TTC549 (cell line): ENCODE data around the gene TENM4.

Experiments
- FAIRE-seq: peaks from 2 replicates; lab custom pipeline; 2012; peaks lifted over from hg19 to GRCh38; lab: Jason Lieb, UNC

TENM4 gene

DNA sequence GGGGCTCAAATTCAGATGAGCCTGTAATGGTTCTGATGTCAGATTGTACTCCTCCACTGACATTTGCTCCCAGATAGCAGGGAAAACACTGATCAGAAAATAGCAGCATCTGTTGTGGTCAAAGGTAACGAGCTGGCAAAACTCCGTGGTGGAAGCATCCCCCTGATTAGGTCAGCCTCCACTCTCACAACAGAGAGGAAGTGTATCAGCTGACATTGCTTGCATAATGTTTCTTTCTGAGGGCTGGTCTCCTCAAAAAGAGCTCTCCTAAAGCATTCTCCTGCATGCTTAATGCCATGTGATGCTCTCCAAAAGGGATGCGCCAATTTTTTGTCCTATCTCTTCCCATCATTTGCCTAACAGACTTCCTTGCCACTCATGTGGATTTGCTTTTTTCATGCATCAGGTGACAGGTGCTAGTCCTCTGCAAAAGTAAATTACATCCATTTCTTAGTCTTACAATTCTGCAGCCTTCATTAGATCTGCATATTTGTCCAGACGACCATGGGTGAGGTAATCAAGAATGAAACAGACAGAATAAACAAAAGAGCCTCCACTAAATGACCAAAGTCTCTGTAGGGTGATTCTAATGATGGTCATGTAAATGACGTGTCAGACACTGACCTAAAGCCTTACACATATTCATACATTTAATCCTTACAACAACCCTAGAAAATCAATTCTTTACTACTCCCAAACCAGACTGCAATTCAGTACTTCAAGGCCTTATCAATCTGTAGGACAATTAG lies 6.4 kb upstream of the TENM4 start:
- no peak for FAIRE-seq

DNA sequence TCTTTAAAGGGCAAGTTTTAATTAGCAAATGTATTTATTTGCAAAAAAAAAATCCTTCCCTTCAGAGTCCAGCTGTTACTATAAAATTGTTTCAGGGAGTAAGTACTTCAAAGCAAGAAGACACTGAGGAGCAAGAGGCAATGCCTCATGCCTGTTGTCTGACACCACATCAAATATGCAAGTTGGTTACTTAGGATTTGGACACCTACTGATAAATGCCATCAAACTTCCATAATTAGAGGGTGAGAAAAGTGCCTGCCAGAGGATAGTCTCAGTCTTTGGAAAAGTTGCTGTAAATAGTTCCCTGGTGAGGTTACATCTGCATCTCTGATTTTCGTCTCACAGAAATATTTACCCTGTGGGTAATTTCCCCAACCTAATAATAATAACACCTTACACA lies 4.1 kb upstream of the TENM4 start:
- FAIRE-seq, result no peak

DNA sequence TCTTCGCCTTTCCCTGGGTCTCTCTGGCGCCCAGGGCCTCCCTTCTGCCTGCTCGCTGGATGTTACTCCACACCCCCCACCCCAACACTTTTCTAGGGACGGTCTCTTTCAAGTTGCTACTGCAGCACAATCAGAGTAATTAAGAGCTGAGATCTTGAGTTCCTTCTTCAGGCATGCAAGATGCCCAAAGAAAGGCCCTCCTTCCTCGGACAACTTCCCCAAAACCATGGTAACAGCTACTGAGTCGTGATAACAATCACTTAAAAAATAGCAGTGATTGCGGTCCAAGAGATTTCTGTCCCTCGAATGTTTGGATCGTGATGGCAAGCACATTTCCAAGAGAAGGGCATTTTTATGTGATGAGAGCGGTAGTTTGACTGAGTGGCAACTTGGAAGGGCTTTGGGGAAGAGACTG lies 638 bp upstream of the TENM4 start:
- FAIRE-seq, result no peak

DNA sequence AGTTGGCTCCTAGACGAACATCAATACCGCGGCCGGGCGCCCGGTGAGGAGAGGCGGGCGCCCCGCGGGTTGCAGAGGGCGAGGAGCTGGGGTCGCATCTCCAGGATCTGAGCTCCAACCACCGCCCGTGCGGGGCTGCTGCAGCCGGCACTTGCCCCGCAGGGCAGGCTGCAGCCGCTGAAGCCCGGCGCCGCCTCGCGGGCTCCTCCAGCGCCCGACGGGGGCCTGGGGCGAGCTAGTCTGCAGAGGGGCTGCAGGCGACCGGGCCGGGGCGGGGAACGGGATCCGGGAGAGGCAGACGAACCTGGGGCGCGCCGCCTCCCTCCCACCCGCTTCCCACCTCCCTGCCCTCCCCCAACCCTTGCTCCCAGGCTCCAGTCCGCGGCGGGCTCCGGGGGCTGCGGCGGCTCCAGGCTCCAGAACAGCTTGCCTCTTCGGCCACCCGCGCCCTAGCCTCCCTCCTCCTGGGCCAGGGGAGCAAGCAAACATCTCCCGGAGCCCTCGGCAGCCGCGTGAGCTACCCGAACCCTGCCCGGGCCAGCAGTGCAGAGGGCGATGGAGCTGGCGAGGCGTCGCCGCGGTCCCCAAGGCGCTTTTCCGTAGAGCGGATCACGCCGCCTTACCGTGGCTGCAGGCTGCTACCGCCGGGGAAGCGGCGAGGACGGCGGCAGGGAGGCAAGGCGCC lies 802 bp downstream of the TENM4 start:
- FAIRE-seq, result no peak

DNA sequence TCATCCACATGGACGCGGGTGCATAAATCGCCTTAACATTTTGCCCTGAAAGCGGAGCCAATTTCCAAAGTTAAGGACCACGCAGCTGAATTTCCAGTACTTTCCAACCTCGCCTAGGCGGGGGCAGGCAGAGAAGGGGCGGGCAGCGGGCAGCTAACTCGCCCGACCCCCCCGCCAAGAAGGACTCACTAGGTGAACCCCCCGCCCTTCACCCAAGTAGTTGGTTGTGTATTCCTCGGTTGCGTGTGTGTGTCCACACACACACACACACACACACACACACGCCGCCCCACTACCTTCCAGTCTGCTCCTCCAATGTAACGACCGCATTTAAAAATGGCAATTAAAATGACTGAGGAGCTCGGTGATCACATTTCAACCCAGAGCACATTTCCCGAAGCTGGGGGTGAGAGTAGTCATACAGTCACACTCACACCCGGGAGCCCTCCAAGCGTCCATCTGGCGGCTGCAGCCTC lies 1.4 kb downstream of the TENM4 start:
- no peak for FAIRE-seq

DNA sequence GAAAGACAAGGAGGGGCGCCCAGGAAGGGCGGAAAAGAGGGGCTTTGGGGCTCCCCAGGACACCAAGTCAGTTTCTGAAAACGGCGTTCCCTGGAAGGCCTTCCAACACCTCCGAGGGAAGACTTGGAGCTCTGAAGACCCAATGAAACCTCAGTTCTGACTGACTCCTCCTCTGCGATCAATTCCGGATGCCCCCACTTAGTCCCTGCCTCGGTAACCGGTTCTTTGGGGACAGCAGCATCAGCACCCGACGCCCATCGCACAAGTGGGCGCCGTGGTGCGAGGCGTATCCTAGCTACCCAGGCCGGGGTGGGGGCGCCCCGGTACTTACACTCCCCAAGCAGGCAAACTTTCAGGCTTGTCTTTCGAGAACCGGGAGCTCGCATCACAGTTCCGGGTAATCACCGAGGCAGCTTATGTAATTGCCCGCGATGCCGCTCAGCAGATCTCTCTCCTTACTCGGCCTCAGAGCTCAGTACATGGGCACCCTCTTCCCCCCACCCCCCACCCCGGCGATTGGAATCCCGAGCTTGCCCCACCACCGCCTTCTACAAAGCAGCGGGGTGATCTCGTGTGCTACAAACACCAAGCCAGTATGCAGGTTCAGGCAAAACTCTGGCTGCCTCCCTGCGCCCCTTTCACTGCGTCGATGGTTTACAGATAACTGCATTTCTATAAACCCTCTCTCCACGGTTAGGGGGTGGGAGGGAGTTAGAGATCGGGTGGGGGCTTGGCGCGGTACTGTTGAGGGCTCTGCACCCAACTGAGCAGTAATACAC lies 2.0 kb downstream of the TENM4 start:
- FAIRE-seq, result no peak

DNA sequence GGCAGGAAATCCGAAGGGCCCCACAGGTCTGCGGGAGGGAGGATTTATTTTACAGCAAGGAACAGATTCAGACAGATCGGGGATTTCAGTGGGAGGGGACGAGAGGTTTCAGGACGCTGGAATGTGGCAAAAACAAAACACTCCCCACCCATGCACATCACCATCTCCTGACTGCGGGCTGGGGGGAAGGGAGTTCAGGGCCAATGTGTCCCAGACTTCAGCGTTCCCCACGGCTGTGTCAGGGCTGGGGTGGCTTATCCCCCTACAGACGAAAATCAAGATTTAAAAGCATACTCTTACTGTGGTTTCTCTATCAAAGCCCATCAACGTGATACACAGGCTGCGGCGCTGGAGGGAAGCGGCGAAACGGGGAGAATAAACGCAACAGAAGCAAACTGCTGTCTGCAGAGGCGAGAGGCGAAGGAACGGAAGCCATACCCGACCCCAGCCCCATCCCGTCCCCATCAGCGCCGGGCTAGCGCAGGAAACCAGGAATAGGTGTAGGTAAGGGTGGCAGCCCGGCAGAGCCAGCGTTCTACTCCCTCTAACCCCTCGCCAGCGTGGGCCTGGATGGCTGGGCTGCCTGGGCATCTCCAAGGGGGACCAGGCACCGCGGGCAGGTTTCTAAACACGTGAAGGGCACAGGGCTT lies 2.7 kb downstream of the TENM4 start:
- FAIRE-seq, result no peak

DNA sequence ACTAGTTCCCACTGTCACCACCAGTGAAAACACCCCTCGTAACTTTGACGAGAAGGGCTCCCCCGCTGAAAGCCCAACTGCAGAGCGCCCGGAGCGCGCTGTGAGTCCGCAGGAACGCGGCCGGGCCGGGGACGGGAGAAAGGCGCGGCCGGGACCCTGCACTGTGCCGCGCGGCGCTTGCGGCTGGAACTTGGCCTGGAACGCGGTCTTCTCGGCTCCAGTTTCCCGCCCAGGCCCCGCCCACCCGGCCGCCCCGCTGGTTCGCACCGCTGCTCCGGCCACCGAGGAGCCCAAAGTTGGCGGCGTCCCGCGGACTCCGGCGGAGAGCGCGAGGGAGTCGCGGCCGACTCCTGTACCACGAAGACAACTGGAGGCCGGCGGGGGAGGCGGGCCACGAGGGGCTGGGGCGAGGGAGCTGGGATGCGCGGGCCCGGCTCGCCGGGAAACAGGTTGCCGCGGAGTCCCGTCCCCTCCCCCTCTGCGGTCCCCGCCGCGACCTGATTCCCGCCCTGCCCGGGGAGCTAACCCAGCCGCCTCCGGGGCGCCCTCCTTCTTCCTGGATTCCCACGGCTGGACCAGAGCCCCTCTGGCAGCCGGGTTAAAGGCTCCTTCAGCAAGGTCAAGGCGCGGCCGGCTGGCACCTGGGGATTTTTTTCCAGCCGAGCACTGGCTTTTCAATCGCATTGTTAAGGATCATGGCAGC lies 3.4 kb downstream of the TENM4 start:
- no peak for FAIRE-seq

DNA sequence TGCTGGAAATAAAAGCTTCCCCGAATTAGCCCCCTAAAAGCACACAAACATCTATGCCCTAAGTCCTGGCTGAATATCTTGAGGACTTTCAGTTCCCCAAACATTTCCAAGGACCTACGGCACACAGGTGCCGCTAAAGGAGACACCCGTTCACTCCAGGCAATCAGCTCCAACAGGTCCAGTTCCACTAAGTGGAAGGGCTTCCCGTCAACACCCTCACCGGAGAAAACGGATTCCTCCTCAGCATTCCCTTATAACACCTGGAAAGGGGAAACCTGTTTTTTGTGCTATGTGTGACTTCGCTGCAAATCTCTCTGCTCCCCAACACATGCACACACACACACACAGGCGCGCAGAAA lies 3.9 kb downstream of the TENM4 start:
- no peak for FAIRE-seq

DNA sequence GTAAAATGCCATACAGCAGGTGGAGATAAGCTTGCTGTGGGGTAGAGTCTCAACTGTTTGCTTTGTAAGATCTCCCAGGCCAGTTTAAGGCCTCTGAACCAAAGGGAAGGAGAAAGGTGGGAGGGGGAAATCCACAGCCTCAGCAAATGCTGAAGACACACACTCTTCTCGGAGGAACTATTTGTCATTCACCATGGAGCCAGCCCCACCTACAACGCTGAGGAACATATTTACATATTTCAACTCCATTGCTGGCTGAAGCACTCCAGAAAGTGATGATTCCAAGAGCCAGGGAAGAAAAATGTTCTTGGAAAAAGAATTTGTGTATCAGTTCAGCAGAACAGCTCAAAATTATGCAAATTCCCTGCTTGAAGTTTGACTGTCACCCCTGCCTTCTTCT lies 6.5 kb downstream of the TENM4 start:
- no peak for FAIRE-seq

DNA sequence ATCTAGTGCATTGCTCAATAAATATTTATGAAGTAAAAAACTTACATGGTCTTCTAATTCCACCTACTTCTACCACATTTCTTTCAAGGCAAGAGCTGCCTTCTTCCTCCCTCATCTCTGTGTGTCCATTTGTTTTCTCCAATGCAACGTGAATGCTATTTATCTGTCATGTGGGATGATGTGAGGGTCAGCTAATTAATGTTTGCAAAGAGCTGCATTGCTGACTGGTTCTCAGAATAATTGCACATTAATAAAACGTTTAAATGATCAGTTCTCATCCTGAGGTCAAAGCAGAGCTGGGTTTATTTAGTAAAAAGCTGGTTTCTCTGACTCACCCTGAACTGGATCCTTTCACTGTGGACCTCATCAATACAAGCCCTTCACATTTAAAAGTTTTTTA lies 8.7 kb downstream of the TENM4 start:
- FAIRE-seq, result no peak

DNA sequence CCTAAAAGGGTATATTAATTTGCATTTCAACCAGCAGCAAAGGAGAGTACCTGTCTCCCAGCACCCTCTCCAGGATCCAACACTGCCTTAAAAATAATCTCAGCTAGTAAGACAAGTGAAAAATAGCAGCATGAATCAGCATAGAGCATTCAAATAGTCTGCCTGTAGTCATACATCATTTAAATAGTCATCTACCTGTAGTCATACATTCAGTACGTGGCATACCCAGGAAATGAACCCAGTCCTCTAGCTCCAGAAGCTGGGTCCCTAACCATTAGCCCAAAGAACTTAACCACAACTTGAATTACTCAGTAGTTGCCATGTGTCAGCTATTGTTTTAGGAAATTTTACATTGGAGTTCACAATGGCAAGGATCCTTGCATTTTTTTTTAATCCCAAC lies 9.3 kb downstream of the TENM4 start:
- no peak for FAIRE-seq

DNA sequence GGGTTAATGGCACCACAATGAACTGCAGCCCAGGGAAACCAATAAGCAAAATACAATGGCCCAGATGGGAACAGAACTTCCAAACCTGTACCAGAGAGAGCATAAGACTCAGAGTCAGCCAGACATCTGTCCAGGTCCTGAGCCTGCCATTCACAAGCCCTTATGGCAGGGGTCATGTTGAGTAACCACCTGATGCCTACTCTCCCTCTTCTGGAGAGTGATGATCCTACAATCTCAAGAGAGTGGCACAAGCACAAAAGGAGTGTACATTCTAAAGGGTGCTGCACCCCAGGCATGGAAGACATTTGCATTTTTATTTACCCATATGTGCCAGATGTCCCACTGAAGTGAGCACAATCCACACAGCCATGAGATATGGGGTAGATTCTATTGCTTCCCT lies 10.6 kb downstream of the TENM4 start:
- FAIRE-seq, result no peak

DNA sequence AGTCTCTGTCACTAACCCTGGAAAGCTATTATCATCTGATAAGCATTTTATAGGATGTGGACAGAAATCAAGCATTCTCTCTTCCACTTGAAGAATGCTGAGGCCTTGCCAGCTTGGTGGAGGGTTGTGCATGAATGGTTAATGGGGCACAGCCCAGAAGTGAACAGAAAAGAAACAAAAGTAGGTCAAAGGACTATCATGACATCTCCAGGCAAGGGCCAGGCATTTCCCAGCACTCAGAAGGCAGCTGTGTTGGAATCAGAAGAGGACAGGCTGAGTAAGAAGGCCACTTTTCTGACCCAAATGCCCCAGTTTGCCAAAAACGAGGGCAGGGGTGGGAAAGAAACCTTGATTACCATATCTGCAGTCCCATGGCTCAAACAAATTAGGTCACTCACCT lies 12.4 kb downstream of the TENM4 start:
- no peak for FAIRE-seq

DNA sequence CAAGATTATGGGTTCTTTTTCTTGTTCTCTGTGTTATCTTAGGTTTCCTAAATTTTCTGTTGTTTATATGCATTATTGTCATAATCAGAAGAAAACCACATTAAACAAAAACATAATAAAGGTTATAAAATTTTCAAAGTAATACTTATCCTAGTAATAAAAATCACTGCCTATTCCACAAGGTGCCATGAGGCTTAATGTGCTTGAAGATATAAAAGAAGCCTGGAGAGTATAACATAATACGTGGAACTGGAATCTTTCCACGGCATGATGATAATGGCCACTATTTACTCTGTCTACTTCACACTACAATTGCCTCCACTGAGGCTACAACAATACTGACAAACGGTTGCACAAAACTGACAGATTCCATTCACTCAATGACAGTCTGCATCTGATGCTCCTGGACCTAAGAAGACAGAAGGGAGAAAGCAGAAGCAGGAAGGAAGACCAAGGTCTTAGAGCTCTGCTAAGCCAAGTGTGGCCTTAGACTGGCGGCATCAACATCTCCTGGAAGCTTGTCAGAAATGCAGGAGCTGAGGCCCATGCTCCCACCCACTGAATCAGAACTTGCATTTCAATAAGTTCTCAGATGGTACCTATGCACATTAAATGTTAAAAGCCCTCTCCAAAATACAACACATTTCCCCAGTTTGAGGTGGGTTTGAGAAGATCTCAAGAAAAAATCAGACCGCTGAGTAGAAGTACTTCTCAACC lies 13.1 kb downstream of the TENM4 start:
- FAIRE-seq, result no peak

DNA sequence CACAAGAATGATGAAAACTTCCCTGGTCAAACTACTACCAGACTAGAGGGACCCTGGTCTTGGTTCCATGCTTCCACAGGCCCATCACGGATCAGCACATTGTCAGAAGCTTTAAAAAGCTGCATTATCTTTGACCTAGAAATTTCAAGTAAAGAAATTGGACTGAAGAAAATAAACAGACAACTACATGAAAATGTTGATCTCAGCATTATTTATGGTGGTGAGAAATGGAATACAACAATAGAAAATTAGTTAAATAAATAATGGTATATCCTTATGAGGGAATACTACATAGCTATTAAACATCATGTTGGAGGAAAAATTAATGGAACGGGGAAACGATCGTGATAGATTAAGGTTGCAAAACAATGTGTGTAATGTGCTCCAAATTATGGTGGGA lies 13.7 kb downstream of the TENM4 start:
- FAIRE-seq, result no peak

DNA sequence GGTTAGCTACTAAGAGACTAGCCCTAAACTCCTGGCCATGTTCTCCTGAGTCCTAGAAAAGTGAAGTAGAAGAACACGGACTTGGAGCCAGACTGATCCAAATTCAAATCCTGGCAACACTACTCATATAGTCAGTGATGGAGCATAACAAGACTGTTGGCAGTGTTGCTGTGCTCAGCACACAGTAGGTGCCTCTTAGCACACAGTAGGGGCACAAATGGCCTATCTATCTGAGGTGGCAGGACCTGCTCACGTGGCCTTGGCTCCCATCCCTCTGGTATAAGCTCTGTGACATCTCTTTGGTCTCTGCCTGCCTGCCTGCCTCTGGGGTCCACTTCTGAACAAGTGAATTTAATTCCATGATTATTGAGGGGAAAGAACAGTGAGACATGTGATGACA lies 15.4 kb downstream of the TENM4 start:
- FAIRE-seq, result no peak

DNA sequence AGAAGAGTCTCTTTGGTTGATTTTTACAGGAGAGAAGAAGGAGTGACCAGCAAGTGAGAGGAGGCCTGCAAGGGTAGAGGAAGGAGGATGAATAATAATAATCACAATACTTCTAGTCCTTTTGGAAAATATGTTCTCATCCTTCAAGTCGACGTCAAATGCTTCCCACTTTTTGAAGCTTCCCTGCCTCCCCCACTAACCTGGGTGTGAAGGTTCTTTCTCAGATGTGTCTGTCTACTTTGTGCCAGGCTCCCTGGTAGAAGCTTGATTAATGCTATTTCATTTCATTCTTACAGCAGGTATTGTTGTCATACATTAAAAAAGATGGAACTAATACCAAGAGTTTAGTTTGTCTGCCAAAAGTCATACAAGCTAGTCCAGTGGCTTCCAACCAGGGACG lies 17.1 kb downstream of the TENM4 start:
- no peak for FAIRE-seq

DNA sequence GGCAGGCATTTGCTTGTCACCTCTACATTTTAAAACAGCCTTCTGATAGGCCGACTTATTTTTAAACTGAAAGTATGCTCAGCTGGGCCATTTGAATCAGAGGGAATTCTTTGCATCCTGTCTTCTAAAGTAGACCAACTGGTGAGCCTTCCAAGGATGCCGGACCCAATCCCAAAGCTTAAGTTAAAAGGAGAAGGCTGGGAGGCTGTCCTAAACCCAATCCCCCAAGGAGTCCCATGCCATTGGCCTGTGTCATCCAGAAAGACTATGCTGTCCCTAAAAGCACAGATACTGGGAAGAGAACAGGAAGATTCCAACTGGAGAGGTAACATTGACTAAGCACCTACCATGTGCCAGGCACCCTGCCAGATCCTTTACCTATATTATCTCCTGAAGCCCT lies 18.0 kb downstream of the TENM4 start:
- no peak for FAIRE-seq

DNA sequence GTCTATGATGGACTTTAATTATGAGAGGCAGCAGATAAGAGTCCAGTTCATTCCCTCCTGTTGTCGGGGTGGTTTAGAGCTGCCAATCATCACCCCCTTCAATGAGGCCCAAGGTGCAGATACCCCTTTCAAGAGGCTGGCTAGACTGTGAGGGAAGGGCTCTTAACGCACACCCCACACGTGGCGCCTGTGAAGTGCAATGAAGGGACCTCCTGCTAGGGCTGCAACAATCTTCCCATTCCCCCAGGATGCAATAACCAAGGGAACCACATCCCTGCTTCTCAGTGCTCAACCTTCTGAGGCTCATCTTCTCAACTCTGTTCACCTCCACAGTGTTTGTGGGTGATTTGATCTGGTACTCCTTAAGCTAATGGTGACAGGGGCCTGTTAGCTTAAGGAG lies 19.0 kb downstream of the TENM4 start:
- FAIRE-seq, result no peak

DNA sequence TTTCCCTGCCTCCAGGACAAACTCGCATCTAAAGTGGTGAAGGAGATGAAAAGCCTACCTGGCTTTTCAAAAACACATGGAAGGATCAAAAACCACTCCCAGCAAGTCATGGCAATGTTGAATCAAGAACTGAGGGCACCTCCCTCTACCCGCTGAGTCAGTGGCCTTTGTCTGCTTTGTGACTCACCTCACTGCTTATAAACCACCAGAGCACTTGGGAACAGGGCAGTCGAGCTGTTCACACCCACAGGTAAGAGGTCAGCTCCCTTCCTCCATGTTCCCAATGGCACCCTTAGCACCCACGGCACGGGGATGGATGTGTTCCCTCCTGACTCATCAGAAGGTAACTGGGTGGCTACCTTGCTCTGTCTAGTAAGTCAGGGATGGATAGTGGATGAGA lies 21.7 kb downstream of the TENM4 start:
- no peak for FAIRE-seq

DNA sequence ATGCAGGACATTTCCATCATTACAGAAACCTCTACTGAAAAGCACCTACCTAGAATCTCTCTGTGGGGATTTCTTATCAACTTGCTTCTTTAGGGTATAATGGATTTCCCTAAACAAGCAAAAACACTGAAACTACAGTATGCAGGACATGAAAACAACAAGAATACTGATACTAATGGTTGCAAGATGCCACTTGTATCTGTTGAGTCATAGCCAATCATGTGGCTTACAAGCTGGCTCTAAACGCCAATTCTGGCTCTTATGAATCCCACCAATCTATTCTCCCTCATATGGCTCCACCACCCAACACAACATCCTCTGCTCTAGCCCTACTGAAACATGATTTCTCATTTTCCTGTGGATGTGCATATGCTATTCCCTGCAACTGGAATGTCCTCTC lies 22.6 kb downstream of the TENM4 start:
- FAIRE-seq, result no peak
